Gastroesophageal sphincter (tissue), 4 donors: ENCODE measurements around the gene C7orf25. TPM values are rescaled to one million over a fixed set of nuclear protein-coding genes. Genes with fewer than 3 reads are reported as not detected.

ENCODE experiments used
- ATAC-seq: fragments of 150-250 bp; one replicate; pipeline ENCODE4 v1.9.1; 2016; ENCODE audit warnings: mild to moderate bottlenecking, moderate library complexity
- H3K27ac ChIP-seq, 4 donors: fragments of 200-600 bp; sonication (generic) in 3 of 4; 1 replicate in 3 of 4; 2 replicates in 1 of 4; pipeline ENCODE4 v1.5.1; 2016 to 2019
- H3K27me3 ChIP-seq: fragments of 200-600 bp; sonication (generic); one replicate; pipeline ENCODE4 v1.5.1; 2019
- H3K36me3 ChIP-seq, 2 donors: fragments of 200-600 bp; sonication (generic); one replicate each; pipeline ENCODE4 v1.5.1; 2019; ENCODE audit warnings: control low read depth in 1 of 2
- H3K4me1 ChIP-seq, 3 donors: fragments of 200-600 bp; sonication (generic); 1 replicate in 2 of 3; 2 replicates in 1 of 3; pipeline ENCODE4 v1.5.1; 2016 to 2019; ENCODE audit warnings: control low read depth in 2 of 3
- H3K4me3 ChIP-seq, 2 donors: fragments of 200-600 bp; sonication (generic); one replicate each; pipeline ENCODE4 v1.5.1; 2019; ENCODE audit warnings: mild to moderate bottlenecking in 1 of 2, moderate library complexity in 1 of 2
- H3K9me3 ChIP-seq, 3 donors: fragments of 200-600 bp; sonication (generic); one replicate each; pipeline ENCODE4 v1.5.1; 2017 to 2019; ENCODE audit warnings: control low read depth in 2 of 3
- EP300 ChIP-seq: sonication (generic); formaldehyde crosslinking; IDR thresholded peaks from one replicate; pipeline ENCODE4 v1.6.1; 2017; ENCODE audit warnings: antibody characterized with exemption, mild to moderate bottlenecking
- POLR2A ChIP-seq, 2 donors: fragments of 450-650 bp; IDR thresholded peaks; one replicate each; pipeline ENCODE4 v1.6.1; 2017; ENCODE audit warnings: antibody characterized with exemption in 2 of 2, mild to moderate bottlenecking in 2 of 2, moderate library complexity in 1 of 2
- POLR2AphosphoS5 ChIP-seq: sonication (generic); formaldehyde crosslinking; IDR thresholded peaks from one replicate; pipeline ENCODE4 v1.6.1; 2017; ENCODE audit warnings: antibody characterized with exemption
- WGBS, 2 donors: methylation state at CpG; one replicate each; pipeline ENCODE4 v1.1.5; 2018; ENCODE audit warnings: low coverage in 1 of 2; 5-methylcytosine and 5-hydroxymethylcytosine counted together
- total RNA-seq, 4 donors: library from RNA; depleted of rRNA; stranded (reverse); fragments of >200 nt; gene quantifications; one replicate each; pipeline ENCODE4 v1.1.0, GENCODE V29; 2016
- TF ChIP-seq, protein P1 (sequence below), 4 experiments: fragments of 200-600 bp in 2 of 4; fragments of 450-650 bp in 2 of 4; sonication (generic) in 1 of 4; IDR thresholded peaks; one replicate each; pipeline ENCODE4 v1.5.1; 2017 to 2019; ENCODE audit warnings: antibody characterized with exemption in 4 of 4, mild to moderate bottlenecking in 2 of 4, moderate library complexity in 2 of 4

C7orf25 gene
- total RNA-seq, 4 donors from 2014 or later: 10.5 to 15.4 (median 12.5) TPM

- Histone ChIP-seq H3K27me3 (no peaks in the 10 kb centered on the region), H3K9me3 (no peaks in the 10 kb centered on the region), H3K27ac (no peak overlapping the region), H3K4me3 (no peak overlapping the region), H3K36me3 (no peaks in the 10 kb centered on the region), H3K4me1 (peaks cover 0 to 7% (median 0%) of the 10 kb centered on the region in 3 donors)
- TF ChIP-seq POLR2AphosphoS5: no peak
- TF ChIP-seq, protein P1, sequence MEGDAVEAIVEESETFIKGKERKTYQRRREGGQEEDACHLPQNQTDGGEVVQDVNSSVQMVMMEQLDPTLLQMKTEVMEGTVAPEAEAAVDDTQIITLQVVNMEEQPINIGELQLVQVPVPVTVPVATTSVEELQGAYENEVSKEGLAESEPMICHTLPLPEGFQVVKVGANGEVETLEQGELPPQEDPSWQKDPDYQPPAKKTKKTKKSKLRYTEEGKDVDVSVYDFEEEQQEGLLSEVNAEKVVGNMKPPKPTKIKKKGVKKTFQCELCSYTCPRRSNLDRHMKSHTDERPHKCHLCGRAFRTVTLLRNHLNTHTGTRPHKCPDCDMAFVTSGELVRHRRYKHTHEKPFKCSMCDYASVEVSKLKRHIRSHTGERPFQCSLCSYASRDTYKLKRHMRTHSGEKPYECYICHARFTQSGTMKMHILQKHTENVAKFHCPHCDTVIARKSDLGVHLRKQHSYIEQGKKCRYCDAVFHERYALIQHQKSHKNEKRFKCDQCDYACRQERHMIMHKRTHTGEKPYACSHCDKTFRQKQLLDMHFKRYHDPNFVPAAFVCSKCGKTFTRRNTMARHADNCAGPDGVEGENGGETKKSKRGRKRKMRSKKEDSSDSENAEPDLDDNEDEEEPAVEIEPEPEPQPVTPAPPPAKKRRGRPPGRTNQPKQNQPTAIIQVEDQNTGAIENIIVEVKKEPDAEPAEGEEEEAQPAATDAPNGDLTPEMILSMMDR (IDR thresholded peaks at IDR 0.05): no peak
- TF ChIP-seq POLR2A (IDR thresholded peaks at IDR 0.05): no peak
- TF ChIP-seq EP300: no peak
- ATAC-seq: no peak
- WGBS, 2 donors: 67 to 69% methylated on average over 2 of the region's 2 CpGs
Measured at GRCh38 chr7:42880392-42880791, 31.5 kb downstream of the C7orf25 start.

GRCh38 chr7:42878303-42878702 is 33.6 kb downstream of the C7orf25 start:
- H3K36me3 ChIP-seq: no peaks in the 10 kb centered on the region
- H3K27me3 ChIP-seq: no peaks in the 10 kb centered on the region
- TF ChIP-seq EP300: no peak
- TF ChIP-seq, protein P1 (IDR thresholded peaks at IDR 0.05): no peak
- no peak for TF ChIP-seq POLR2AphosphoS5
- no peak for ATAC-seq
- 67 to 86% methylated on average over 1 of the region's 3 CpGs for WGBS, 2 donors
- no peak overlapping the region for H3K27ac ChIP-seq
- no peak overlapping the region for H3K4me3 ChIP-seq
- no peaks in the 10 kb centered on the region for H3K4me1 ChIP-seq
- H3K9me3 ChIP-seq: no peaks in the 10 kb centered on the region

DNA sequence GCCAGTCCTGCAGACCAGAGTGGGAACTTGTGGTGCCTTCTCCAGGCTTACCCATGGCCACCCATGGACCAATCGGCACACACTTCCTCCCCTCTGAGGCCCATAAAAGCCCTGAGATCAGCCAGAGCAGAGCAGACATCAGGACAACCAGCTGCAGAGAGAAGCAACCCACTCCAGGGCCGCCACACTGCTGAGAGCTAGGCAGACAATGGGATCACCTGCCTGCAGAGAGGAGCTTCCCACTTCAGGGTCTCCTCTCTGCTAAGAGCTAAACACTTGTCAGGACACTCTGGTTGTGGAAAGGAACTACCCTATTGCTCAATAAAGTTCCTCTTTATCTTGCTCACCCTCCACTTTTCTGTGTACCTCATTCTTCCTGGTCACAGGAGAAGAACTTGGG is 34.0 kb downstream of the C7orf25 start:
- H3K4me1 ChIP-seq: no peaks in the 10 kb centered on the region
- WGBS, 2 donors: 75% methylated on average over 2 of the region's 2 CpGs; no CpG with 5 or more reads in 1 of the 2 donors
- TF ChIP-seq, protein P1 (IDR thresholded peaks at IDR 0.05): no peak
- TF ChIP-seq POLR2AphosphoS5 (no peak), EP300 (no peak), POLR2A (IDR thresholded peaks at IDR 0.05) (no peak)
- no peaks in the 10 kb centered on the region for H3K27me3 ChIP-seq
- no peaks in the 10 kb centered on the region for H3K9me3 ChIP-seq
- H3K27ac ChIP-seq: no peak overlapping the region
- no peak for ATAC-seq
- H3K36me3 ChIP-seq: no peaks in the 10 kb centered on the region
- H3K4me3 ChIP-seq: no peak overlapping the region

DNA sequence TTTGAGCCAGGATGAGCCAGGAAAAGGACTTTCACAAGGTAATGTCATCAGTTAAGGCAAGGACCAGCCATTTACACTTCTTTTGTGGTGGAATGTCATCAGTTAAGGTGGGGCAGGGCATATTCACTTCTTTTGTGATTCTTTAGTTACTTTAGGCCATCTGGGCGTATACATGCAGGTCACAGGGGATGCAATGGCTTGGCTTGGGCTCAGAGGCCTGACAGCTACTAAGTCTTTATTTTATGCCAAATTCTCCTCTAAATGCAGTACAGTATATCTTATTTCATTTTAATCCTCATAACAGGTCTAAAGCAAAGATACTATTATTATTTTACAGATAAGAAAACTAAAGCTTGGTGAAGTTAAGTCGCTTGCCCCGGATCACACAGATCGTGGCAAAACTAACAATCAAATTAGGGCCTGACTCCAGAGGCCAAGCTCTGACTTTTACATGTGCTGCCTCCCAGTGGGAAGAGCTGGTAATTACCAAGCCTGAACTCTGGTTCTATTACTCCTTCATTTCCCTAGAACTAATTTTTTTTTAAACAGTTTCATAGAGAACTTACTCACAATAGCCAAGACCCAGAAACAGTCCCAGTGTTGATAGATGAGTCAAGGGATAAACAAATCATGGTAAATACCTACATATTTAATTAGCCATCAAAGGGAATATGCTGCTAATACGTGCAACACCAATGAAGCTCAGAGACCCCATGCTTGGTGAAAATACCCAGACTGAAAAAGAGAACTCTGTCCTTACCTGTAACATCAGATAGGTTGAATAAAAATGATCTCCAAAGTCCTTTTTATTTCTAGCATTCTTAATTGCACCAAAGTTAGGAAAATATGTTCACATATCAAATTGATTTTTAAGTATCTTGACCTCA is 35.4 kb downstream of the C7orf25 start:
- 24 to 27% methylated on average over 4 to 5 of the region's 5 CpGs for WGBS, 2 donors
- Histone ChIP-seq H3K9me3 (no peaks in the 10 kb centered on the region), H3K27me3 (no peaks in the 10 kb centered on the region), H3K4me3 (no peak overlapping the region), H3K4me1 (no peaks in the 10 kb centered on the region), H3K36me3 (no peaks in the 10 kb centered on the region), H3K27ac (no peak overlapping the region)
- ATAC-seq: peak; percentile 62
- no peak for TF ChIP-seq POLR2AphosphoS5
- TF ChIP-seq, protein P1 (IDR thresholded peaks at IDR 0.05): peak; percentile 63 to 80 (median 74)
